ENCODE results near the gene PTPN4. TPM values are rescaled to one million over a fixed set of nuclear protein-coding genes. Genes with fewer than 3 reads are reported as not detected.

PTPN4 gene
- total and polyA plus RNA-seq, 7 donors, result 2.1 to 35.4 (median 17.3) TPM

- intact Hi-C loops (cut with DNase I), result loop anchor here (2.0 to 10.0 kb wide), 2 partner anchors 67 to 419 kb away; no protein-coding TSS in a partner anchor
- H3K27ac ChIP-seq, result peak overlapping the region; percentile 92
- WGBS, 3 donors, result 75 to 90% (median 84%) methylated on average over 1 of the region's 1 CpG
Observed at GRCh38 chr2:119755906-119756305, 3.8 kb upstream of the PTPN4 start.

DNA sequence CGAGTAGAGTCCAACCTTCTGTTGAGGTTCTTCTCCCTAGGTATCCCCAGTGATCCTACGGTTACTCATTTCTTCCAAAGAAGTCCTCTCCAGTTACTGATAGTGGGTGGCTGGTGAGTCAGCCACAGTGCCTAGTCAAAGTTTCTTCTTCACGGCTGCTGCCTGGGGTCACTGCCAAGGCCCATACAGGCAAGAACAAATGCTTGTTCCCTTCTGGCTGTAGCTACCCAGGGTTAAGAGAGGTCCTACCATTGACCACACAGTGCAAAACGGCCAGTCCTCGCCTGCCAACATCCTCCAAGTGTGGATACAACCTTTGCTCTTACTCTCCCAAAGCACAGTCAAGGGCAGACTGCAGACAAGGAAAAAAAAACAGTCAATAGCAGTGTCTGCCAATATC lies 2.9 kb upstream of the PTPN4 start:
- Histone ChIP-seq H3K4me3 (no peak overlapping the region), H3K9me3 (no peaks in the 10 kb centered on the region), H3K27ac (peak overlapping the region; percentile 92), H3K27me3 (ENCODE audit: insufficient read depth in 3 of 3, low read length in 2 of 3) (no peaks in the 10 kb centered on the region), H3K4me1 (peaks cover 30% of the 10 kb centered on the region), H3K36me3 (ENCODE audit: insufficient read depth in 1 of 2, low read depth in 1 of 2) (no peaks in the 10 kb centered on the region)
- DNase-seq (peak; percentile 78 to 89), ATAC-seq (peak; percentile 68 to 75 (median 72))
- TF ChIP-seq, protein P1, sequence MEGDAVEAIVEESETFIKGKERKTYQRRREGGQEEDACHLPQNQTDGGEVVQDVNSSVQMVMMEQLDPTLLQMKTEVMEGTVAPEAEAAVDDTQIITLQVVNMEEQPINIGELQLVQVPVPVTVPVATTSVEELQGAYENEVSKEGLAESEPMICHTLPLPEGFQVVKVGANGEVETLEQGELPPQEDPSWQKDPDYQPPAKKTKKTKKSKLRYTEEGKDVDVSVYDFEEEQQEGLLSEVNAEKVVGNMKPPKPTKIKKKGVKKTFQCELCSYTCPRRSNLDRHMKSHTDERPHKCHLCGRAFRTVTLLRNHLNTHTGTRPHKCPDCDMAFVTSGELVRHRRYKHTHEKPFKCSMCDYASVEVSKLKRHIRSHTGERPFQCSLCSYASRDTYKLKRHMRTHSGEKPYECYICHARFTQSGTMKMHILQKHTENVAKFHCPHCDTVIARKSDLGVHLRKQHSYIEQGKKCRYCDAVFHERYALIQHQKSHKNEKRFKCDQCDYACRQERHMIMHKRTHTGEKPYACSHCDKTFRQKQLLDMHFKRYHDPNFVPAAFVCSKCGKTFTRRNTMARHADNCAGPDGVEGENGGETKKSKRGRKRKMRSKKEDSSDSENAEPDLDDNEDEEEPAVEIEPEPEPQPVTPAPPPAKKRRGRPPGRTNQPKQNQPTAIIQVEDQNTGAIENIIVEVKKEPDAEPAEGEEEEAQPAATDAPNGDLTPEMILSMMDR (IDR thresholded peaks at IDR 0.05), result no peak
- 18 to 31% (median 21%) methylated on average over 5 of the region's 5 CpGs for WGBS, 3 donors
- intact Hi-C loops (cut with DNase I), result loop anchor here (2.0 to 10.0 kb wide), 2 partner anchors 66 to 418 kb away; no protein-coding TSS in a partner anchor

More at GRCh38 chr2:119755906-119756305, 3.8 kb upstream of the PTPN4 start:
- ATAC-seq (no peak), DNase-seq (no peak)
- Histone ChIP-seq H3K4me3 (no peak overlapping the region), H3K36me3 (ENCODE audit: insufficient read depth in 1 of 2, low read depth in 1 of 2) (no peaks in the 10 kb centered on the region), H3K9me3 (no peaks in the 10 kb centered on the region), H3K4me1 (peaks cover 21% of the 10 kb centered on the region), H3K27me3 (ENCODE audit: insufficient read depth in 3 of 3, low read length in 2 of 3) (no peaks in the 10 kb centered on the region)
- TF ChIP-seq, protein P1 (IDR thresholded peaks at IDR 0.05), result no peak

- Histone ChIP-seq H3K27ac (peak overlapping the region; percentile 92), H3K27me3 (ENCODE audit: insufficient read depth in 3 of 3, low read length in 2 of 3) (no peaks in the 10 kb centered on the region), H3K4me1 (peaks cover 41% of the 10 kb centered on the region), H3K9me3 (no peaks in the 10 kb centered on the region), H3K4me3 (peak overlapping the region; percentile 92), H3K36me3 (ENCODE audit: insufficient read depth in 1 of 2, low read depth in 1 of 2) (no peaks in the 10 kb centered on the region)
- intact Hi-C loops (cut with DNase I), result loop anchor here in 1 of 2 donors (10.0 kb wide), 1 partner anchor 416 kb away; no protein-coding TSS in a partner anchor
- 40 to 43% (median 41%) methylated on average over 13 of the region's 13 CpGs for WGBS, 3 donors
- TF ChIP-seq, protein P1 (IDR thresholded peaks at IDR 0.05), result no peak
- ATAC-seq (no peak), DNase-seq (no peak)
Observed at GRCh38 chr2:119758881-119759450, 756 bp upstream of the PTPN4 start.

DNA sequence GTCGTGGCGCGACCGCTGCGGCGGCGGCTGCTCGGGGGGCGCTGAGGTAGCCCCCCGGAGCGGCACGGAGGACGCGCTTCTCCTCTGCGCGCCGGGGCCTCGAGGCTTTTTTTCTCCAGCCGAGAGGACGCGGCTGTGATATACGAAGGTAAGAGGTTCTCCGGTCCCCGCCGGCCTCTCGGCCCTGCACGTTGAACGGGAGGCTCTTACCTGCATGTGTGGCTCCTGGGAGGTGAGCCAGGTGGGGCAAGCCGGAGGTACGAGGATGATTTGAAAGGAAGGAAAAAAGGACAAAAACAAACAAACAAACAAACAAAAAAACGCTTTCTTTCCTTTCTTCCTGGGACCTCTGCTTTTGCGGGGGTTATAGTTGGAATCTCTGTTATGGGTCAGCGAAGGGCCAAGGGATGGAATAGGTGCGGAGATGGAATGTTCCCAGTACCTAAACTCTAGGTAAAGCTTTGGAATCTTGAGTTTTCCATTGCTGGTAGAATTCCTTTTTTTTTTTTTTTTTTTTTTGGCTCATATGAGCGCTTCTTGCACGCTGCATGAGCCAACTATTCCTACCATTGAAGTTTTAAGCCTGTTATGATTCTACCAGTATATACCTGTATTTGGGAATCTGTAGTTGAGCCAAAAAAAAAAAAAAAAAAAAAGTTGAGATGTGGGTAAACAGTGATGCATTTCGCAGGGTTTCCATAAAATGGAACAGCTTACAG lies 674 bp downstream of the PTPN4 start:
- 1 to 2% (median 1%) methylated on average over 35 to 37 of the region's 37 CpGs for WGBS, 3 donors
- Histone ChIP-seq H3K4me1 (peaks cover 51% of the 10 kb centered on the region), H3K27ac (peak overlapping the region; percentile 92), H3K36me3 (ENCODE audit: insufficient read depth in 1 of 2, low read depth in 1 of 2) (no peaks in the 10 kb centered on the region), H3K9me3 (no peaks in the 10 kb centered on the region), H3K27me3 (ENCODE audit: insufficient read depth in 3 of 3, low read length in 2 of 3) (no peaks in the 10 kb centered on the region), H3K4me3 (peak overlapping the region; percentile 92)
- DNase-seq (peak in 1 of 2 donors; percentile 26), ATAC-seq (peak in 2 of 4 donors; percentile 5 to 16)
- intact Hi-C loops (cut with DNase I), result loop anchor here in 1 of 2 donors (5.0 kb wide), 1 partner anchor 252 kb away; the partner anchor contains the start of gene EPB41L5
- TF ChIP-seq, protein P1 (IDR thresholded peaks at IDR 0.05), result no peak
